ENCODE data around the gene SHB.

GRCh38 chr9:38015906-38016305 is 53.1 kb downstream of the SHB start:
- no peak for TF ChIP-seq REST (IDR thresholded peaks at IDR 0.05; ENCODE audit: insufficient read depth in 1 of 2, low read depth in 2 of 2, low read length in 2 of 2)
- no peak for TF ChIP-seq SIN3A (IDR thresholded peaks at IDR 0.05; ENCODE audit: borderline replicate concordance, insufficient read depth, low read length)
- no peak for TF ChIP-seq TAF1 (IDR thresholded peaks at IDR 0.05; ENCODE audit: borderline replicate concordance, insufficient read depth, low read length)
